GM23338 (cell line): ENCODE data around the gene OR52K1. TPM values are rescaled to one million over a fixed set of nuclear protein-coding genes. Genes with fewer than 3 reads are reported as not detected.

ENCODE experiments used
- ATAC-seq: fragments of 200-7000 bp; cut with Tn5 transposase; 3 replicates; pipeline ENCODE4 v1.9.1; 2020
- DNase-seq: peaks from one replicate; pipeline ENCODE4 v3.0.0-alpha.2; 2015; ENCODE audit warnings: low spot score
- H2AFZ ChIP-seq: fragments of 200-600 bp; sonication (generic); 2 replicates; pipeline ENCODE4 v1.8.0; 2016; ENCODE audit warnings: antibody characterized with exemption, mild to moderate bottlenecking, moderate library complexity
- H3F3A ChIP-seq: fragments of 200-600 bp; sonication (generic); replicated peaks from 2 replicates; pipeline ENCODE4 v1.8.0; 2017; ENCODE audit warnings: antibody characterized with exemption, mixed run types, low read depth
- H3K27ac ChIP-seq: fragments of 200-600 bp; sonication (generic); 2 replicates; pipeline ENCODE4 v1.6.1; 2016; ENCODE audit warnings: low read depth
- H3K27me3 ChIP-seq: fragments of 200-600 bp; sonication (generic); 2 replicates; pipeline ENCODE4 v1.8.0; 2016; ENCODE audit warnings: mild to moderate bottlenecking, mixed run types, moderate library complexity; ENCODE audit not compliant: insufficient read depth
- H3K36me3 ChIP-seq: fragments of 200-600 bp; sonication (generic); 2 replicates; pipeline ENCODE4 v1.8.0; 2016; ENCODE audit warnings: mild to moderate bottlenecking; ENCODE audit not compliant: insufficient read depth
- H3K4me1 ChIP-seq: fragments of 200-600 bp; sonication (generic); 2 replicates; pipeline ENCODE4 v1.8.0; 2016; ENCODE audit warnings: mild to moderate bottlenecking, moderate library complexity; ENCODE audit not compliant: insufficient read depth
- H3K4me2 ChIP-seq: fragments of 200-600 bp; sonication (generic); 2 replicates; pipeline ENCODE4 v1.7.1; 2017; ENCODE audit warnings: mixed run types
- H3K4me3 ChIP-seq: fragments of 200-600 bp; sonication (generic); 2 replicates; pipeline ENCODE4 v1.6.1; 2016; ENCODE audit warnings: mixed run types
- H3K79me2 ChIP-seq: fragments of 200-600 bp; sonication (generic); replicated peaks from 2 replicates; pipeline ENCODE4 v1.8.0; 2017; ENCODE audit warnings: mild to moderate bottlenecking; ENCODE audit not compliant: insufficient read depth
- H3K9me2 ChIP-seq: fragments of 200-600 bp; sonication (generic); 2 replicates; pipeline ENCODE4 v1.8.0; 2017; ENCODE audit not compliant: insufficient read depth
- H4K20me1 ChIP-seq: fragments of 200-600 bp; sonication (generic); replicated peaks from 2 replicates; pipeline ENCODE4 v1.8.0; 2017; ENCODE audit warnings: mild to moderate bottlenecking; ENCODE audit not compliant: insufficient read depth
- H3K27ac Mint-ChIP-seq: 2 replicates; pipeline ENCODE4 v1.8.0; 2020; ENCODE audit warnings: inconsistent platforms, mild to moderate bottlenecking, moderate library complexity, mixed read lengths
- H3K27me3 Mint-ChIP-seq: 3 replicates; pipeline ENCODE4 v1.8.0; 2022; ENCODE audit warnings: low read depth, mild to moderate bottlenecking, moderate library complexity, mixed read lengths, inconsistent platforms; ENCODE audit not compliant: insufficient read depth, poor library complexity
- H3K36me3 Mint-ChIP-seq: 3 replicates; pipeline ENCODE4 v1.8.0; 2021; ENCODE audit warnings: low read depth, mild to moderate bottlenecking, inconsistent platforms, moderate library complexity, mixed read lengths
- H3K4me1 Mint-ChIP-seq: 3 replicates; pipeline ENCODE4 v1.8.0; 2020; ENCODE audit warnings: mild to moderate bottlenecking, inconsistent platforms, mixed read lengths
- H3K4me3 Mint-ChIP-seq: 3 replicates; pipeline ENCODE4 v1.8.0; 2021; ENCODE audit warnings: moderate library complexity, mild to moderate bottlenecking, inconsistent platforms, mixed read lengths
- H3K9me3 Mint-ChIP-seq: 3 replicates; pipeline ENCODE4 v1.8.0; 2020; ENCODE audit warnings: moderate library complexity, mild to moderate bottlenecking, inconsistent platforms, mixed read lengths
- CREB1 ChIP-seq: fragments of 250-450 bp; sonication (Bioruptor Pico); IDR thresholded peaks from 2 replicates; pipeline ENCODE4 v1.5.0; 2020; ENCODE audit warnings: low read depth, mild to moderate bottlenecking, moderate library complexity
- EZH2 ChIP-seq: fragments of 200-600 bp; sonication (generic); IDR thresholded peaks from one replicate; pipeline ENCODE4 v1.8.0; 2017; ENCODE audit warnings: antibody characterized with exemption, mild to moderate bottlenecking, low read depth; ENCODE audit not compliant: unreplicated experiment
- EZH2phosphoT487 ChIP-seq: fragments of 200-600 bp; sonication (generic); IDR thresholded peaks from one replicate; pipeline ENCODE4 v1.8.1; 2018; ENCODE audit warnings: antibody characterized with exemption; ENCODE audit not compliant: unreplicated experiment
- JUNB ChIP-seq: IDR thresholded peaks from one replicate; pipeline ENCODE4 v1.6.1; 2016; ENCODE audit warnings: antibody characterized with exemption; ENCODE audit not compliant: unreplicated experiment
- NANOG ChIP-seq: IDR thresholded peaks from 2 replicates; pipeline ENCODE4 v1.6.1; 2016; ENCODE audit warnings: antibody characterized with exemption, borderline replicate concordance
- POLR2AphosphoS5 ChIP-seq: IDR thresholded peaks from 2 replicates; pipeline ENCODE4 v1.6.1; 2016; ENCODE audit warnings: antibody characterized with exemption, low read depth
- REST ChIP-seq: IDR thresholded peaks from one replicate; pipeline ENCODE4 v1.6.1; 2018; ENCODE audit warnings: antibody characterized with exemption; ENCODE audit not compliant: unreplicated experiment
- STAT1 ChIP-seq: IDR thresholded peaks from one replicate; pipeline ENCODE4 v1.6.1; 2016; ENCODE audit warnings: antibody characterized with exemption; ENCODE audit not compliant: unreplicated experiment
- ZNF114 ChIP-seq: fragments of 250-450 bp; sonication (Bioruptor Pico); IDR thresholded peaks from 2 replicates; pipeline ENCODE4 v1.5.0; 2020; ENCODE audit warnings: mild to moderate bottlenecking, moderate library complexity
- ZNF331 ChIP-seq: fragments of 250-450 bp; sonication (Bioruptor Pico); IDR thresholded peaks from 2 replicates; pipeline ENCODE4 v1.5.0; 2020; ENCODE audit warnings: low read depth, mild to moderate bottlenecking, moderate library complexity
- polyA plus RNA-seq: library from polyadenylated mRNA; unstranded; fragments of >200 nt; fragmentation: Nextera tagmentation; extraction: Ambion mirVana; gene quantifications from 2 replicates; pipeline ENCODE4 v1.2.1, GENCODE V29; 2016
- total RNA-seq: library from RNA; depleted of rRNA; stranded (reverse); fragments of >200 nt; shearing (Covaris generic); gene quantifications from 2 replicates; pipeline ENCODE4 v1.2.3, GENCODE V29; 2014
- TF ChIP-seq, protein P1 (sequence below), 2 experiments: fragments of 200-600 bp in 1 of 2; sonication (generic) in 1 of 2; conservative IDR thresholded peaks; 2 replicates each; pipeline versions ENCODE4 v1.5.1 to v1.6.1; 2016 to 2017; ENCODE audit warnings: antibody characterized with exemption in 2 of 2, low read depth in 2 of 2, mild to moderate bottlenecking in 2 of 2, moderate library complexity in 1 of 2
- TF ChIP-seq, protein P2 (sequence below): IDR thresholded peaks from 2 replicates; pipeline ENCODE4 v1.6.1; 2016; ENCODE audit warnings: antibody characterized with exemption

OR52K1 gene
- total and polyA plus RNA-seq, 2 experiments from 2014 or later, result not detected

GRCh38 chr11:4523666-4524065, 41.2 kb downstream of the OR52K1 start:
- Mint-ChIP-seq H3K27ac (no peak overlapping the region), H3K4me1 (peaks cover 5% of the 10 kb centered on the region; the same call in 1 of the 3 replicates), H3K4me3 (no peak overlapping the region), H3K36me3 (no peaks in the 10 kb centered on the region), H3K27me3 (no peaks in the 10 kb centered on the region), H3K9me3 (no peaks in the 10 kb centered on the region)
- no peak overlapping the region for H3K27ac ChIP-seq
- TF ChIP-seq NANOG (no peak), REST (no peak), ZNF331 (CRISPR knock-in tag) (no peak), POLR2AphosphoS5 (no peak), CREB1 (CRISPR knock-in tag) (no peak), JUNB (no peak), EZH2 (no peak), STAT1 (no peak), ZNF114 (CRISPR knock-in tag) (no peak), EZH2phosphoT487 (no peak)
- TF ChIP-seq, protein P1, sequence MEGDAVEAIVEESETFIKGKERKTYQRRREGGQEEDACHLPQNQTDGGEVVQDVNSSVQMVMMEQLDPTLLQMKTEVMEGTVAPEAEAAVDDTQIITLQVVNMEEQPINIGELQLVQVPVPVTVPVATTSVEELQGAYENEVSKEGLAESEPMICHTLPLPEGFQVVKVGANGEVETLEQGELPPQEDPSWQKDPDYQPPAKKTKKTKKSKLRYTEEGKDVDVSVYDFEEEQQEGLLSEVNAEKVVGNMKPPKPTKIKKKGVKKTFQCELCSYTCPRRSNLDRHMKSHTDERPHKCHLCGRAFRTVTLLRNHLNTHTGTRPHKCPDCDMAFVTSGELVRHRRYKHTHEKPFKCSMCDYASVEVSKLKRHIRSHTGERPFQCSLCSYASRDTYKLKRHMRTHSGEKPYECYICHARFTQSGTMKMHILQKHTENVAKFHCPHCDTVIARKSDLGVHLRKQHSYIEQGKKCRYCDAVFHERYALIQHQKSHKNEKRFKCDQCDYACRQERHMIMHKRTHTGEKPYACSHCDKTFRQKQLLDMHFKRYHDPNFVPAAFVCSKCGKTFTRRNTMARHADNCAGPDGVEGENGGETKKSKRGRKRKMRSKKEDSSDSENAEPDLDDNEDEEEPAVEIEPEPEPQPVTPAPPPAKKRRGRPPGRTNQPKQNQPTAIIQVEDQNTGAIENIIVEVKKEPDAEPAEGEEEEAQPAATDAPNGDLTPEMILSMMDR (conservative IDR thresholded peaks at IDR 0.05; ENCODE audit: low read depth in 2 of 2), result no peak
- TF ChIP-seq, protein P2, sequence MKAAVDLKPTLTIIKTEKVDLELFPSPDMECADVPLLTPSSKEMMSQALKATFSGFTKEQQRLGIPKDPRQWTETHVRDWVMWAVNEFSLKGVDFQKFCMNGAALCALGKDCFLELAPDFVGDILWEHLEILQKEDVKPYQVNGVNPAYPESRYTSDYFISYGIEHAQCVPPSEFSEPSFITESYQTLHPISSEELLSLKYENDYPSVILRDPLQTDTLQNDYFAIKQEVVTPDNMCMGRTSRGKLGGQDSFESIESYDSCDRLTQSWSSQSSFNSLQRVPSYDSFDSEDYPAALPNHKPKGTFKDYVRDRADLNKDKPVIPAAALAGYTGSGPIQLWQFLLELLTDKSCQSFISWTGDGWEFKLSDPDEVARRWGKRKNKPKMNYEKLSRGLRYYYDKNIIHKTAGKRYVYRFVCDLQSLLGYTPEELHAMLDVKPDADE, result no peak
- H3F3A ChIP-seq, result no peaks in the 10 kb centered on the region
- no peak for DNase-seq
- H3K4me1 ChIP-seq, result no peaks in the 10 kb centered on the region
- H3K79me2 ChIP-seq, result no peaks in the 10 kb centered on the region
- H3K4me3 ChIP-seq, result no peak overlapping the region
- no peak overlapping the region for H3K4me2 ChIP-seq
- ATAC-seq, result no peak
- H2AFZ ChIP-seq, result no peak overlapping the region
- H4K20me1 ChIP-seq, result no peaks in the 10 kb centered on the region; the same call in 1 of the 2 replicates
- H3K9me2 ChIP-seq, result peaks cover 2% of the 10 kb centered on the region; the same call in 1 of the 2 replicates
- no peaks in the 10 kb centered on the region for H3K27me3 ChIP-seq
- no peaks in the 10 kb centered on the region for H3K36me3 ChIP-seq
